ENCODE results near the gene CRIP3.
A peak's percentile ranks its signal among the peaks of the same experiment; 100 is the strongest.

The CRIP3 gene

GRCh38 chr6:43275801-43276576 is 32.6 kb downstream of the CRIP3 start:
- Histone ChIP-seq H3K79me2 (ENCODE audit: insufficient read depth, low read length) (no peaks in the 10 kb centered on the region), H3K27ac (ENCODE audit: low read depth, low read length, poor library complexity, severe bottlenecking) (no peak overlapping the region), H3K4me3 (ENCODE audit: low read depth, low read length, poor library complexity, severe bottlenecking) (no peak overlapping the region), H3K9me3 (ENCODE audit: low read length) (no peaks in the 10 kb centered on the region), H3K9me2 (ENCODE audit: low read depth, low read length) (no peaks in the 10 kb centered on the region), H2AFZ (ENCODE audit: low read length) (no peak overlapping the region), H3K4me2 (ENCODE audit: low read length) (peak overlapping the region; percentile 23; the same call in 1 of the 2 replicates), H4K20me1 (ENCODE audit: insufficient read depth, low read length) (no peaks in the 10 kb centered on the region), H3K36me3 (ENCODE audit: insufficient read depth, low read length) (no peaks in the 10 kb centered on the region), H3K27me3 (ENCODE audit: insufficient read depth, low read length) (peaks cover 10% of the 10 kb centered on the region; the same call in 1 of the 2 replicates), H3F3A (ENCODE audit: insufficient read depth, low read length) (no peaks in the 10 kb centered on the region), H3K4me1 (ENCODE audit: insufficient read depth, low read length, severe bottlenecking) (peaks cover 6% of the 10 kb centered on the region), H3K9ac (ENCODE audit: low read length) (no peak overlapping the region)
- TF ChIP-seq EZH2 (IDR thresholded peaks at IDR 0.05; ENCODE audit: borderline replicate concordance, low read length) (no peak), CTCF (IDR thresholded peaks at IDR 0.05; ENCODE audit: low read length) (no peak)

- H2AFZ ChIP-seq (ENCODE audit: low read length), result no peak overlapping the region
- no peaks in the 10 kb centered on the region for H3F3A ChIP-seq (ENCODE audit: insufficient read depth, low read length)
- no peaks in the 10 kb centered on the region for H3K36me3 ChIP-seq (ENCODE audit: insufficient read depth, low read length)
- H3K4me2 ChIP-seq (ENCODE audit: low read length), result peak overlapping the region; percentile 23; the same call in 1 of the 2 replicates
- no peak overlapping the region for H3K27ac ChIP-seq (ENCODE audit: low read depth, low read length, poor library complexity, severe bottlenecking)
- no peaks in the 10 kb centered on the region for H4K20me1 ChIP-seq (ENCODE audit: insufficient read depth, low read length)
- no peaks in the 10 kb centered on the region for H3K9me3 ChIP-seq (ENCODE audit: low read length)
- TF ChIP-seq EZH2 (IDR thresholded peaks at IDR 0.05; ENCODE audit: borderline replicate concordance, low read length) (no peak), CTCF (IDR thresholded peaks at IDR 0.05; ENCODE audit: low read length) (no peak)
- H3K4me1 ChIP-seq (ENCODE audit: insufficient read depth, low read length, severe bottlenecking), result peaks cover 15% of the 10 kb centered on the region
- H3K4me3 ChIP-seq (ENCODE audit: low read depth, low read length, poor library complexity, severe bottlenecking), result no peak overlapping the region
- H3K9ac ChIP-seq (ENCODE audit: low read length), result no peak overlapping the region
- H3K79me2 ChIP-seq (ENCODE audit: insufficient read depth, low read length), result no peaks in the 10 kb centered on the region
- H3K9me2 ChIP-seq (ENCODE audit: low read depth, low read length), result no peaks in the 10 kb centered on the region
- H3K27me3 ChIP-seq (ENCODE audit: insufficient read depth, low read length), result peaks cover 10% of the 10 kb centered on the region; the same call in 1 of the 2 replicates
Measured at GRCh38 chr6:43274916-43275597, 33.6 kb downstream of the CRIP3 start.

GRCh38 chr6:43274127-43274915 is 34.3 kb downstream of the CRIP3 start:
- H4K20me1 ChIP-seq (ENCODE audit: insufficient read depth, low read length), result no peaks in the 10 kb centered on the region
- no peak overlapping the region for H3K27ac ChIP-seq (ENCODE audit: low read depth, low read length, poor library complexity, severe bottlenecking)
- H3K4me1 ChIP-seq (ENCODE audit: insufficient read depth, low read length, severe bottlenecking), result peaks cover 22% of the 10 kb centered on the region
- no peak overlapping the region for H3K4me3 ChIP-seq (ENCODE audit: low read depth, low read length, poor library complexity, severe bottlenecking)
- no peak overlapping the region for H3K9ac ChIP-seq (ENCODE audit: low read length)
- H3K27me3 ChIP-seq (ENCODE audit: insufficient read depth, low read length), result peaks cover 10% of the 10 kb centered on the region; the same call in 1 of the 2 replicates
- H3F3A ChIP-seq (ENCODE audit: insufficient read depth, low read length), result no peaks in the 10 kb centered on the region
- no peaks in the 10 kb centered on the region for H3K9me3 ChIP-seq (ENCODE audit: low read length)
- H3K9me2 ChIP-seq (ENCODE audit: low read depth, low read length), result no peaks in the 10 kb centered on the region
- no peak overlapping the region for H3K4me2 ChIP-seq (ENCODE audit: low read length)
- no peak overlapping the region for H2AFZ ChIP-seq (ENCODE audit: low read length)
- no peaks in the 10 kb centered on the region for H3K36me3 ChIP-seq (ENCODE audit: insufficient read depth, low read length)
- H3K79me2 ChIP-seq (ENCODE audit: insufficient read depth, low read length), result no peaks in the 10 kb centered on the region
- TF ChIP-seq CTCF (IDR thresholded peaks at IDR 0.05; ENCODE audit: low read length) (no peak), EZH2 (IDR thresholded peaks at IDR 0.05; ENCODE audit: borderline replicate concordance, low read length) (no peak)

Data from OCI-LY1 (cell line).